ENCODE data around the gene ZNF185.

DNA sequence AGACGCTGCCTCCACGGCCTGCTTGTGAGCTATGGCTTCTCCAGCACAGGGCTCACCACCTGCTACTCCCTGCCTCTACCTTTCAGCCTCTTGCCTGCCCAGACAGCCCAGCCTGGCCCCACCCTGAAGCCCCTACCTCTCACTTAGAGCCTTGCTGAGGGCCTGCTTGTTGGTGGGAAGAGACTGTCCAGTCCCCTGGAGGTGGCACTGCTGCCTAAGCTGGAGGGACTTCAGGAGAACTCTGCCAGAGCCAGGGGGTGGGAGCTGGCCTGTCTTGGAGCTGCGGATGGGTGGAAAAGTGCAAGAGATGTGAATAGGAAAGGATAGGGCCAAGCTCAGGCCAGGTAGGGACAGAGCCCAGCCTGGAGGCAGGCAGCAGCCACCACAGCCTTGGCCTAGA, 2.7 kb upstream of the ZNF185 start:
- TF ChIP-seq, protein P1, sequence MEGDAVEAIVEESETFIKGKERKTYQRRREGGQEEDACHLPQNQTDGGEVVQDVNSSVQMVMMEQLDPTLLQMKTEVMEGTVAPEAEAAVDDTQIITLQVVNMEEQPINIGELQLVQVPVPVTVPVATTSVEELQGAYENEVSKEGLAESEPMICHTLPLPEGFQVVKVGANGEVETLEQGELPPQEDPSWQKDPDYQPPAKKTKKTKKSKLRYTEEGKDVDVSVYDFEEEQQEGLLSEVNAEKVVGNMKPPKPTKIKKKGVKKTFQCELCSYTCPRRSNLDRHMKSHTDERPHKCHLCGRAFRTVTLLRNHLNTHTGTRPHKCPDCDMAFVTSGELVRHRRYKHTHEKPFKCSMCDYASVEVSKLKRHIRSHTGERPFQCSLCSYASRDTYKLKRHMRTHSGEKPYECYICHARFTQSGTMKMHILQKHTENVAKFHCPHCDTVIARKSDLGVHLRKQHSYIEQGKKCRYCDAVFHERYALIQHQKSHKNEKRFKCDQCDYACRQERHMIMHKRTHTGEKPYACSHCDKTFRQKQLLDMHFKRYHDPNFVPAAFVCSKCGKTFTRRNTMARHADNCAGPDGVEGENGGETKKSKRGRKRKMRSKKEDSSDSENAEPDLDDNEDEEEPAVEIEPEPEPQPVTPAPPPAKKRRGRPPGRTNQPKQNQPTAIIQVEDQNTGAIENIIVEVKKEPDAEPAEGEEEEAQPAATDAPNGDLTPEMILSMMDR (conservative IDR thresholded peaks at IDR 0.05; ENCODE audit: low read depth, low read length), result no peak
- no peak for TF ChIP-seq EZH2 (IDR thresholded peaks at IDR 0.05; ENCODE audit: borderline replicate concordance, low read depth, low read length, poor library complexity, severe bottlenecking)
